Stimulated activated CD8-positive, alpha-beta memory T cell treated with anti-CD3 and anti-CD28 coated beads, Interleukin-15, amount 100 ng/mL, for 4 hours (primary cell): ENCODE measurements around the gene KIF1A.
"Not testable (repeated sequence)": the region's sequence is repeated elsewhere in the genome, so short reads cannot be mapped to it uniquely, and the experiment has no call there.

Experiments
- DNase-seq, 2 donors: peaks; one replicate each; pipeline ENCODE4 v3.0.0-alpha.2; 2020; ENCODE audit warnings: low read depth in 2 of 2

The KIF1A gene

GRCh38 chr2:240787521-240788472, 32.2 kb downstream of the KIF1A start:
- DNase-seq = no peak

DNA sequence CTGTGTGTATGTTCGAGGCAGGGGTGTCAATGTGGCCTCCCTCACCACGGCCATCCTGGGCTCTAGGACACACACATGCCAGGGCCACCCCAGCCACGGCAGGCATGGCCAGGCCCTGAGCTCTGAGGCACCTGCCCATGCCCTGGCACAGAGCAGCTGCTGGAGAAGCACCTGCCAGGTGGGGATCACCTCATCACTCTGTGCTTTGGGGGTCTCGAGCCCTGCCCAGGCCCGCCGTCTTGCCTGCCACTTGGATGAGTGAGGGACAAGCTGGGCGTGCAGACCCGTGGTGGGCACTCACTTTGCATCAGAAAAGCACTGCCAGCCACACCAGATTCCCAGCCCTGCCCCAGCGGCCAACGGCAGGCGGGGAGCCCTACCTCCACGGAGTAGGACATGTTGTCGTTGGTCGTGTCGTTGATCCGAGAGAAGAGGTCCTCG, 33.1 kb downstream of the KIF1A start:
- DNase-seq = no peak

- DNase-seq = no peak
These were observed 33.6 kb downstream of the KIF1A start for GRCh38 chr2:240786355-240786841.

GRCh38 chr2:240785424-240786335, 34.3 kb downstream of the KIF1A start:
- DNase-seq = no peak

GRCh38 chr2:240784629-240785423, 35.2 kb downstream of the KIF1A start:
- no peak for DNase-seq

- DNase-seq = no peak
These were observed 36.0 kb downstream of the KIF1A start for GRCh38 chr2:240783819-240784621.

DNA sequence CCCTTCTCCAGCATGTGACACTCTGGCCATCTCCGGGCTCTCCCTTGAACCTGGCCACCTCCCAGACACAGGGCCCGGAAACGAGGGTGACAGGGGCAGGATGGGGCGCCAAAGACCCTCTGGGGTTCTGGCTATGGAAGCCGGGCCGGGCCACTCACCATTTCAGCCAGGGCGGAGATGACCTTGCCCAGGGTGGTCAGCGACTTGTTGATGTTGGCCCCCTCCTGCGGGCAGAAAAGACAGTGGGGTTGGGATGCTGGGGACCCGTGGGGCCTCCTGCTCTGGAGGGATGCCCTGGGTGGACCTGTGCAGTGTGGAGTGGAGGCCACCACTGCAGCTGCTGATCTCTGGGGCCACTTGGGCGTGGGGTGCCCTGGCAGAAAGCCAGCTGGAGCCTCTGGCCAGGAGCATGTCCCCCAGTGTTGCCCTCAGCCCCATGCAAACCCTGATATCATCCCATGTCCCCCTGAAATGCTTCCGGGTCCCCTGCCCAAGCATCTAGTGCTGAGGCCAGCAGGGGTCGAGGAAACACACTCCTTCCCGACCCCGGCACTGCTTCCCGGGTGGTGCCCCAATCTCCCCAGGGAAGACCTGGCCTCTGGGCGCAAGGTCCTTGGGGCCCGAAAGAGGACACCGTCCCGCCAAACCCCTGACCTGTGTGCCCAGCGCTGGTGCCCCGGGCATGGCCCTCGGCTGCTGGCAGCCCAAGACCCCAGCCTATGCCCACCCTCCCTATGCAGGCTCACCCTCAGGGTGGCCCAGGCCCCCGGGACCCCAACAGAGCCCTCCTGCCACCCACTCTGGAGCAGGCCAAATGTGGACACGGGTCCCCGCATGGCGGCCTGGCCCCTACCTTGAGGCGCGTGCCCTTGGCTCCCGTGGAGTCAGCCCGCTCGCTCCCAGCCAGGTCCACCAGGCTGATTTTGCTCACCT, 36.9 kb downstream of the KIF1A start:
- DNase-seq = no peak

- DNase-seq = no peak
These were observed 37.7 kb downstream of the KIF1A start for GRCh38 chr2:240782221-240782885.

GRCh38 chr2:240781471-240782220, 38.4 kb downstream of the KIF1A start:
- no peak for DNase-seq

DNA sequence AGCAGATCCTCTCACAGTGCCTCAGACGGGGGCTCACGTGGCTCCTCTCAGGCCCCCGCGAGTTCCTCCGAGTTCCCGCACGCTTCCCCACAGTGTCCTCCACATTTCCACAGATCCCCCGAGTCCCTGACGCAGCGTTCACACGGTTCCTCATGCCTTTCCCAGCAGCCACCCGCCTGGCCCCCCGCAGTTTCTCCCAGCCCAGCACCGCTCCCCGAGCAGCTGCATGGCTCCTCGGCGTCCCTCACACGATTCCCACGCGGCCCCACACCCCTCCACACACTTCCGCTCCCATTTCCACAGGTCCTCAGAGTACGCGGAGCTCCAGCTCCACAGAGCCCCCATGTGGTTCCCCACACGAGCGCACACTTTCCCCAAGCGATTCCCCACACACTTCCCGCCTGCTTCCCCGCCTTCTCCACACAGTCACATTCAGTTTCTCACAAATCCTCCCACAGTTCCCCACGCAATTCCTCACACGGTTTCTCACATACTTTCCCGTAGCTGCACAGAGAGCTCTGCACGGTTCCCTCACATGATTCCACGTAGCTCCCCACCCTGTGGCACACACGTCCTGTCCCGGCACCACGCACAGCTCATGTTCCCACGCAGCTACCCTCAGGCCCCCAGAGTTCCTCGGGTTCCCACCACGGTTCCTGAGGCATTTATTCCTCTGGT, 39.9 kb downstream of the KIF1A start:
- DNase-seq = no peak

GRCh38 chr2:240779250-240779832, 40.7 kb downstream of the KIF1A start:
- DNase-seq = not testable (repeated sequence)

DNA sequence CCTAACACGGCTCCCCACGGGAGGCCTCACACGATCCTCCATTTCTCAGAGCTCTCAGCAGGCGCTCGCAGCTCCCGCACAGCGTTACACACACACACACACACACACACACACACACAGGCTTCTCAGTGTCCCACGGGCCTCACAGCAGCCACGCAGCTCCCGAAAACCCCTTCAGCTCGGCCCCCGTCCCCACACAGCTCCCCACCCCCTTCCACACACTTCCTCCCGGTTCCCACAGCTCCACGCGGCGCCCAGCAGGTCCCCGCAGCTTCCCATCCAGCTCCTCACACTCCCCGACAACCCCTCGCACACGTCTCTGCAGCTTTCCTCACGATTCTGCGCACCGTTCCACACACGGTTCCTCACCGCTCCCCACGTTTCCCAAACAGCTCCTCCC, 41.6 kb downstream of the KIF1A start:
- no peak for DNase-seq

- no peak for DNase-seq
These were observed 42.4 kb downstream of the KIF1A start for GRCh38 chr2:240777456-240778212.

DNA sequence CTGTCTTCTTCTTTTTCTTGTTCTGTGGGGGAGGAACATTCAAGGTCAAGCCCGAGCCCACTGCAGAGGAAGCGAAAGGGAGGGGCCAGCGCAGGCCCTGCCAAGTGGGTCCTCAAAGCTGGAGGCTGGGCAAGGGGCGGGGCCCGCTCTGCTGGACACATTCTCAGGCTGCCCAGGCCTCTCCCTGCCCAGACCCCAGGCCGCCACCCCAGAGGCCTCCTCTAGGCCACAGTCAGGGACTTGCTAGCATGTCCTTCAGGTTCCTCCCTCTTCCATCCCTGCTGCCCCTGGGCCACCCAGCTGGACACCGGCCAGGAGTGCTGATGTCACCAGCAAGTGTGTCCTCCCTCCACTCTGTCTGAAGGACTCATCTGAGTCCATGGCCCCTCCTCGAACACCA, 44.1 kb downstream of the KIF1A start:
- no peak for DNase-seq

DNA sequence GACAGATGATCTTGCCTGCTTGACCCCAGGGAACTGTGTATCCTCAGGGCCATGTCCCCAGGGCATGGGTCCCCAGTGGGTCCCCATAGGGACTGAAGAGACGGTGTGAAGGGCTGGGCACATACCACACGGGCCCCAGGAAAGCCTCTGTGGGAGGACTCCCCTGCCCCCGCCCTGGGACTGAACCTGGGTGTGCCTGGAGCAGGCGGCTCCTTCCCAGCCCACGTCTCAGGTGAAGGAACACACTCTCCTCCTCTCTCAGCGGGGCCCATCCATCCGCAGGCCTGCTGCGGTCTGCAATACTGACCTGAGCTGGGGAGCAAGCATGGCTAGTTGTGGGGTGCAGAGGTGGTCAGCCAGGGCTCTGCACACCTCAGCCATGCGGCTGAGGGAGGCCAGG, 45.2 kb downstream of the KIF1A start:
- no peak for DNase-seq

- DNase-seq = no peak
These were observed 50.9 kb downstream of the KIF1A start for GRCh38 chr2:240769096-240769495.

- DNase-seq = no peak
These were observed 51.8 kb downstream of the KIF1A start for GRCh38 chr2:240768216-240768615.
